ENCODE data around the gene EMC8.

- TF ChIP-seq SP1 (IDR thresholded peaks at IDR 0.05), result no peak
- TF ChIP-seq SUZ12 (IDR thresholded peaks at IDR 0.05), result no peak
- TF ChIP-seq ARNT (IDR thresholded peaks at IDR 0.05), result no peak
- TF ChIP-seq LEF1 (IDR thresholded peaks at IDR 0.05; ENCODE audit: borderline replicate concordance), result no peak
- no peak for TF ChIP-seq CTBP1 (IDR thresholded peaks at IDR 0.05; ENCODE audit: borderline replicate concordance)
- no peak for TF ChIP-seq FOXA1 (IDR thresholded peaks at IDR 0.05)
- no peak for TF ChIP-seq FOXM1 (IDR thresholded peaks at IDR 0.05; ENCODE audit: borderline replicate concordance)
- no peak for TF ChIP-seq BHLHE40 (IDR thresholded peaks at IDR 0.05; ENCODE audit: borderline replicate concordance)
- no peak for TF ChIP-seq ELF4 (IDR thresholded peaks at IDR 0.05)
- no peak for TF ChIP-seq ZNF384 (IDR thresholded peaks at IDR 0.05)
- TF ChIP-seq L3MBTL2 (conservative IDR thresholded peaks at IDR 0.05), result no peak
- TF ChIP-seq HDGF (IDR thresholded peaks at IDR 0.05; ENCODE audit: borderline replicate concordance), result no peak
Observed at GRCh38 chr16:85805442-85806045, 6.2 kb upstream of the EMC8 start.
